ENCODE results near the gene EEPD1.

GRCh38 chr7:36244429-36244828 lies 91.4 kb downstream of the EEPD1 start:
- TF ChIP-seq CTCF (IDR thresholded peaks at IDR 0.05) (no peak), POLR2AphosphoS5 (IDR thresholded peaks at IDR 0.05; ENCODE audit: insufficient read depth in 1 of 2, low read depth in 1 of 2) (no peak)
